Fibroblast of gingiva (primary cell): ENCODE results near the gene STMP1.
"Not testable (repeated sequence)": the region's sequence is repeated elsewhere in the genome, so short reads cannot be mapped to it uniquely, and the experiment has no call there.

Experiments
- DNase-seq: peaks from one replicate; pipeline ENCODE4 v3.0.0-alpha.2; 2011; ENCODE audit warnings: low read depth

STMP1 gene

GRCh38 chr7:135665042-135665441 is 2.7 kb downstream of the STMP1 start:
- no peak for DNase-seq

GRCh38 chr7:135666156-135666555 is 3.8 kb downstream of the STMP1 start:
- DNase-seq, result peak; percentile 12

DNA sequence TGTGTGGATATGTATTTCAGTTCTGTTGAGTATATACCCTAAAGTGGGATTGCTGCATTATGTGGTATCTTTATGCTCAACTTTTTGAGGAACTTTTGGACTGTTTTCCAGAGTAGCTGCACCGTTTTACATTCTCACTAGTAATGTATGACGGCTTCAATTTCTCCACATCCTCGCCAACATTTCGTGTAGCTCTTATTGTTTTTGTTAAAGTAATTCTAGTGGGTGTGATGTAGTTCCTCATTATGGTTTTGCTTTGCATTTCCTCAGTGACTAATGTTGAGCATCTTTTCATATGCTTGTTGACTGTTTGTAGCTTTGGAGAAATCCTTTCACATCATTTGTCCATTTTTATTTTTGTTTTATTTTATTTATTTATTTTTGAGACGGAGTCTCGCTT is 4.5 kb downstream of the STMP1 start:
- DNase-seq, result no peak

GRCh38 chr7:135667626-135668025 is 5.3 kb downstream of the STMP1 start:
- DNase-seq, result not testable (repeated sequence)

DNA sequence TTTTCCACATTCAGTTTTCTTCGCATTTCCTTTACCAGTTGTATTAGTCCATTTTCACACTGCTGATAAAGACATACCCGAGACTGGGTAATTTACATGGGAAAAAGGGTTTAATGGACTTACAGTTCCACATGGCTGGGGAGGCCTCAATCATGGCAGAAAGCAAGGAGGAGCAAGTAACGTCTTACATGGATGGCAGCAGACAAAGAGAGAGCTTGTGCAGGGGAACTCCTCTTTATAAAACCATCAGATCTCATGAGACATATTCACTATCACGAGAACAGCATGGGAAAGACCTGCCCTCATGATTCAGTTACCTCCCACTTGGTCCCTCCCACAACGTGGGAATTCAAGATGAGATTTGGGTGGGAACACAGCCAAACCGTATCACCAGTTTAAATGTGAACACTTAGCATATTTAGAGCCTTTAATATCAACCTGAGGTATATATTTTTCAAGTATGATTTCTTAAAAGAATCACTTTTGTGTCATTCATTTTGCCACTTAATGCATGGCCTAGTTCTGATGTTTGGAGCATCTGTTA is 6.6 kb downstream of the STMP1 start:
- DNase-seq, result not testable (repeated sequence)

DNA sequence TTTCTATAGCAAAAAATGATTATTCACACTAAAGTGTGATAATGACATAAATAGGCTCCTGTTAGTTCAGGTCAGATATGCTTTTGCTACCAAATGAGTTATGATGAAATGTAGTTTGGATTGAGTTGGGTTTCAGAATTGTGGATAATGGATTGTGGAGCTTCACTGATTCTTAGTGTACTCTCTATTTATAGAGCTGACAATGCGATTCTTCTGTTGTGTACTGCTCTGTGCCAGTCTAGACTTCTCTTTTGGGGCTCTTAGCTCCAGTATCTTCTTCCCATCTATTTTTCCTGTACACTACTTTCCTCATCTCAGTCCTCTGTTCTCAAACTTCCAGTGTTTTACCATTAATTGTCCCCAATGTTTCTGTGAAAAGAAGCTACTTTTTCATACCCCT is 7.5 kb downstream of the STMP1 start:
- DNase-seq, result no peak

DNA sequence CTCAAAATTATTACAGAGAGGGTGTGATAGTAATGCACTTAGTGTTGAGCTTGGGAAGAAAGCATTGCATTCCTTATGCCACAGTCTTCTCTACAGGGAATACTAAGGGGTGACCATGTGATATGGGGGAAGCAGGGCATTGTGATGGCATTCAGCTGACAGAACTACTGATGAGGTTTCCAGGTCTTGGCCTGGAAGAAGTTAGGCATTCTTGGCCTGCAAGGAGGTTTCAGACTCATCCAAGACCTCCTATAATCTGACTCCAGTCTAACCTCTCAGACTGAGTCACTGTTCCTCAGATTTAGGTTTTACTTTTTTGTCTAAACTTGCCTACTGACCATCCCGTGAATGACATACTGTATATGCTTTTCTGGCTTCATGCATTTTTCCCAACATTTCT is 7.9 kb downstream of the STMP1 start:
- peak; percentile 73 for DNase-seq

- peak; percentile 67 for DNase-seq
Observed at GRCh38 chr7:135672560-135673359, 10.4 kb downstream of the STMP1 start.

DNA sequence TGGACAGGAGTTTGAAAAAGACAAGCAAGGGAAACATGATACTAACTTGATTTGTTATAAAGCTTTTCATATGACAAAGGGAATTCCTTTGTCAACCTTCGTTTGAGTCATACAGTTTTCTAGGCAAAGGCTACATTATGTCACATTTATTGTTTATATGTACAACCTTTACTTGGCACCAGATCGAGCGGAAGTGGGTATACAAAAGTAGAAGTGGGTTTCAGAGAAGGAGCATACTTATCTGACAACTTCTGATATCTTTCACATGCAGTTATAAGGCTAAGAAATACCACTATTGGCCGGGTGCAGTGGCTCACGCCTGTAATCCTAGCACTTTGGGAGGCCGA is 11.0 kb downstream of the STMP1 start:
- DNase-seq, result peak; percentile 18

GRCh38 chr7:135678612-135679575 is 16.6 kb downstream of the STMP1 start:
- DNase-seq, result no peak

- DNase-seq, result no peak
Observed at GRCh38 chr7:135681762-135682161, 19.4 kb downstream of the STMP1 start.

DNA sequence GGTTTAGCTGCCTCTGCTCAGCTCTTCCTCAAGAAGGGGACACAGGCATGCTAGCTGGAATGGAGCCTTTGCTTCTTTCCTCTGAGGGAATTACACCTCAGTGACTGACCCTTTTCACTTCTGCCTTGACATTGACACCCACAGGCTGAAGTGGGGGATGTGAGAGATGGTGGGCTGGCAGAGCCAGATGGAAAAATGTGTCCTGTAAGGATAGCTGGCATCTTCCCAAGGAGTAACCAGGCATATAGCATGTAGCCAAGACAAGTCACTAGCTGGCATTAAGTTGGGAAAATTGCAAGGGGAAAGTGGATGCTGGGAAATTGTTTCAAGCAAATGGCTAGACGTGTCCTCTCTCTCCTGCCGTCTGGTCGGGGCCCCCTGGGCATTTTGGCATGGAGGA is 19.9 kb downstream of the STMP1 start:
- DNase-seq, result no peak

- no peak for DNase-seq
Observed at GRCh38 chr7:135683609-135684008, 21.3 kb downstream of the STMP1 start.

DNA sequence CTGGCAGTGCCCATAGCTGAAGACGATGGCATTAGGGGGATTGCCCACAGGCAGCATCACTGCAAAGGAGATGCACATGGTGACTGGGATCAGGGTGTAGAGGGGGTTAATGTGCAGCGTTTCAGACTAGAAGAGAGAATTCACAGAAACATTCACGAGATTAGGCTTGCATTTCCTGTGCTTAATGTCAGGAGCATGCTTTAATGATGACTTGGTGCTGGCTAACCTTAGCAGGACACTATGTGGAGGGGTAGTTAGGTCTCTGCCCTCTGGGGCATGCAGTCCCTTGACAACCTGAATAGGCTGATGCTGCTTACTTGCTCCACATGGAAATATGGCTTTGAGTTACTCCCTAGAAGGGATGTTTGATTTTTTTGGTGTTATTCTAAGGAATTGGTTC is 21.8 kb downstream of the STMP1 start:
- DNase-seq, result no peak

DNA sequence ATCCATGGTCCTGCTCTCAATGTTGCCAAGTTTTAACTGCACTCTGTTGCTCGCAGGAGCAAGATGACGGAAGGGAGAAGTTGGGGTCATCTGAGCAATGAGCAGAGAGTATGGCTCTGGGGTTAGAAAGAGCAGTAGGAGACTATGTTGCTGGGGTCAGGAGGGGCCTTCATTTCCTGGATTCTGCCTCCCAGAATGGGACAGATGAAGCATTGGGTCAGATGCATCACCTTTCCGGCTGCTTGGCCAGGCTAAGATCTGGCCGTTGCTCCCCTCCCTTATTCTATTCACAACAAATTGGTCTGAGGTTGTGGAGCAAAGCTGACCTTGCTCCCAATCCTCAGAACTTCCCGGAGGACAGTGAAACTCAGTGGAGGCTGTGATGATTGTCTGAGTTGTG is 22.4 kb downstream of the STMP1 start:
- no peak for DNase-seq

DNA sequence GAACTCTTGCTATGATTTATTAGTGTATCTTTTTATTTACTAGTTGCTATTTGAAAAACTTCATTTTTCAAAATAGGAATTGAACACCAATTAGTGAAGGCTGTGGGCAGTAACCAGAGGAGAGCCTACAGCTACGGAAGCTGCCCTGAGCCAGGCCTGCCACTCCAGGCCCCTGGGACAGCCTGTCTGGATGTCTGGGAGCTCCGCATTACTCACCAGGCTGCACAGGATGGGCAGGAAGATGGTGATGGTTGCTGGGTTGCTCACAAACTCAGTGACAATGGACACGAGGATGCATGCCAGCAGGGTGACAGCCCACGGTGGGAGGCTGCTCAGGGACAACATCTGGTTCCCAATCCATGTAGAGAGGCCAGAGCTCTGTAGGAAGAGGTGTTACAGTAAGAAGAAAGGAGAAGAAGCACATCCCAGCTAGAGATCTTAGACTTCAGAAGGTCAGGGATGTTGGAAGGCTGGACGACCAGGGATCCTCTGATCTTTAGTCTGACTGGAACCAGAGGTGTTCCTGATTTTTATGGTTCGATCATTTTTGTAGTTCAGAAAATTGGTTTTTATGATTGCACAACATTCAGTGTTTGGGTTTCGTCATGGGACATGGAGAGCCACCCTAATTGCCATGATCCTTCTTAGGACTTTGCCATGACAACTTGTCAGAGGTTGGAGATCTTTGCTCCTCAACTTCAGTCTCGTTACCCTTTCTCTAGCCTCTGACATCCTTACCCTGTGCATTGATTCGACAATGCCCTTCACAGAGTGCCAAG is 23.2 kb downstream of the STMP1 start:
- DNase-seq, result no peak

GRCh38 chr7:135687466-135687865 is 25.2 kb downstream of the STMP1 start:
- no peak for DNase-seq

GRCh38 chr7:135690566-135690965 is 28.3 kb downstream of the STMP1 start:
- DNase-seq, result peak; percentile 14

GRCh38 chr7:135692055-135692454 is 29.7 kb downstream of the STMP1 start:
- DNase-seq, result no peak

- not testable (repeated sequence) for DNase-seq
Observed at GRCh38 chr7:135692606-135693005, 30.3 kb downstream of the STMP1 start.

- DNase-seq, result no peak
Observed at GRCh38 chr7:135693558-135693957, 31.2 kb downstream of the STMP1 start.
